Adrenal gland (tissue), 5 donors: ENCODE results near the gene XPA.

Experiments used
- POLR2A ChIP-seq, 2 donors: fragments of 450-650 bp; IDR thresholded peaks; one replicate each; pipeline ENCODE4 v1.6.1; 2017; ENCODE audit warnings: antibody characterized with exemption in 2 of 2, mild to moderate bottlenecking in 2 of 2, moderate library complexity in 1 of 2
- TF ChIP-seq, protein P1 (sequence below), 6 experiments: fragments of 450-650 bp in 4 of 6; fragments of 200-600 bp in 2 of 6; sonication (generic) in 1 of 6; IDR thresholded peaks; 1 replicate in 5 of 6; 2 replicates in 1 of 6; pipeline versions ENCODE4 v1.5.1 to v1.8.0; 2016 to 2021; ENCODE audit warnings: antibody characterized with exemption in 6 of 6, mild to moderate bottlenecking in 2 of 6, moderate library complexity in 1 of 6
- donor health status: DM: no; HTN: no; CAD: no.

DNA sequence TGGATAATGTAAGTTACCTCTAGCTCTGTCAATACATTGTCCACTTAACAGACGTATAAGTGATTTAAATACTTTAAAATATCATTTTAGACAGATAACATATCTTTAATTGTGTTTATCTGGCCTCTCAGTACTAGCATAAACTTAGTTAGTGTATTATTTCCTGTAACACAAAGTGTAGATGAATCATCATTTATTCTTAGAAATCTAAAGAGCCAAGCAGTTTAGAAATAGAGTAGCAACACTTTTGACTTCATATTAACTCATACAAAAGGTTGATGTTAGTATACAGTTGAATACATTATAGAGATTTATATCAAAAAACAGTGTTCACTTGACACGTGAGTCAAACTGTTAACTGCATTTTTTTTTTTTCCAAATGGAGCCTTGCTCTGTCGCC, 45.5 kb downstream of the XPA start:
- TF ChIP-seq, protein P1, sequence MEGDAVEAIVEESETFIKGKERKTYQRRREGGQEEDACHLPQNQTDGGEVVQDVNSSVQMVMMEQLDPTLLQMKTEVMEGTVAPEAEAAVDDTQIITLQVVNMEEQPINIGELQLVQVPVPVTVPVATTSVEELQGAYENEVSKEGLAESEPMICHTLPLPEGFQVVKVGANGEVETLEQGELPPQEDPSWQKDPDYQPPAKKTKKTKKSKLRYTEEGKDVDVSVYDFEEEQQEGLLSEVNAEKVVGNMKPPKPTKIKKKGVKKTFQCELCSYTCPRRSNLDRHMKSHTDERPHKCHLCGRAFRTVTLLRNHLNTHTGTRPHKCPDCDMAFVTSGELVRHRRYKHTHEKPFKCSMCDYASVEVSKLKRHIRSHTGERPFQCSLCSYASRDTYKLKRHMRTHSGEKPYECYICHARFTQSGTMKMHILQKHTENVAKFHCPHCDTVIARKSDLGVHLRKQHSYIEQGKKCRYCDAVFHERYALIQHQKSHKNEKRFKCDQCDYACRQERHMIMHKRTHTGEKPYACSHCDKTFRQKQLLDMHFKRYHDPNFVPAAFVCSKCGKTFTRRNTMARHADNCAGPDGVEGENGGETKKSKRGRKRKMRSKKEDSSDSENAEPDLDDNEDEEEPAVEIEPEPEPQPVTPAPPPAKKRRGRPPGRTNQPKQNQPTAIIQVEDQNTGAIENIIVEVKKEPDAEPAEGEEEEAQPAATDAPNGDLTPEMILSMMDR (IDR thresholded peaks at IDR 0.05) = no peak
- TF ChIP-seq POLR2A (IDR thresholded peaks at IDR 0.05) = no peak
